Fibroblast of villous mesenchyme (primary cell): Measurements from ENCODE around the gene TCF12. TPM values are rescaled to one million over a fixed set of nuclear protein-coding genes. Genes with fewer than 3 reads are reported as not detected.
"Not testable (repeated sequence)": the region's sequence is repeated elsewhere in the genome, so short reads cannot be mapped to it uniquely, and the experiment has no call there.

Experiments used
- DNase-seq: peaks from one replicate; pipeline ENCODE4 v3.0.0-alpha.2; 2010; ENCODE audit warnings: low read depth
- H3K4me3 ChIP-seq: 2 replicates; pipeline ENCODE4 v1.5.1; 2011; ENCODE audit warnings: low read depth, mild to moderate bottlenecking, low read length
- CTCF ChIP-seq: IDR thresholded peaks from 2 replicates; pipeline ENCODE4 v1.5.1; 2012; ENCODE audit warnings: low read depth, mild to moderate bottlenecking, low read length; ENCODE audit not compliant: insufficient read depth
- total RNA-seq: library from RNA; depleted of rRNA; stranded (reverse); fragments of >200 nt; gene quantifications from 2 replicates; pipeline ENCODE4 v1.2.3, GENCODE V29; 2012

The TCF12 gene
- total RNA-seq, 1 donor: 110 TPM

- no peak for DNase-seq
- TF ChIP-seq CTCF: no peak
- no peak overlapping the region for H3K4me3 ChIP-seq
Observed at GRCh38 chr15:57150066-57150865, 231.8 kb downstream of the TCF12 start.

GRCh38 chr15:57150866-57151203 lies 232.4 kb downstream of the TCF12 start:
- not testable (repeated sequence) for H3K4me3 ChIP-seq, DNase-seq

- TF ChIP-seq CTCF: no peak
- DNase-seq: no peak
- H3K4me3 ChIP-seq: no peak overlapping the region
Observed at GRCh38 chr15:57152133-57152532, 233.7 kb downstream of the TCF12 start.

GRCh38 chr15:57152666-57153539 lies 234.5 kb downstream of the TCF12 start:
- TF ChIP-seq CTCF: no peak
- DNase-seq: peak; percentile 66
- H3K4me3 ChIP-seq: no peak overlapping the region

- no peak for TF ChIP-seq CTCF
- H3K4me3 ChIP-seq: no peak overlapping the region
- DNase-seq: no peak
Observed at GRCh38 chr15:57156210-57156884, 237.9 kb downstream of the TCF12 start.

GRCh38 chr15:57158589-57158988 lies 240.1 kb downstream of the TCF12 start:
- TF ChIP-seq CTCF: no peak
- no peak overlapping the region for H3K4me3 ChIP-seq
- DNase-seq: no peak
